HCEC 1CT (cell line): Measurements from ENCODE around the gene FNDC1.
"Not testable (repeated sequence)": the region's sequence is repeated elsewhere in the genome, so short reads cannot be mapped to it uniquely, and the experiment has no call there.

Experiments used
- DNase-seq: peaks from one replicate; pipeline ENCODE4 v3.0.0-alpha.2; 2017

The FNDC1 gene

DNA sequence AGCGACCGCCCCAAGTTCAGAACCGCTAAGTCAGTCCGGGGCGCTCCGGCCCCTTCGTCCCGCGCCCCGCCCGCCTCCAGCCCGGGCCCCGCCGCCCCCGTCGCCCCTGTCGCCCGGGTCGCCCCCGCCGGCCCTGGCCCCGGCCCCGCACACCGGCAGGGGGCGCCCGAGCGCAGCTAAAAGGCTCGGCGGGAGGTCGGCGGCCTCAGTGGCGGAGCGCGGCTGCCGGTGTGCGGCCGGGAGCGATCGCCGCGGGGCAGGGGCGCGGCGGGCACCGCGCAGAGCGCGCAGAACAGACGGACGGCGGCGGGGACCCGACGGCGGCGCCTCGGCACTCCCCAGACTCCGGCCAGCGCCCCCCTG lies at the start of gene FNDC1:
TSS of gene FNDC1 (plus strand) at position 208 of the 363 bp plus-strand sequence. CDS start 197 bp downstream, outside the sequence.
- DNase-seq, result no peak

DNA sequence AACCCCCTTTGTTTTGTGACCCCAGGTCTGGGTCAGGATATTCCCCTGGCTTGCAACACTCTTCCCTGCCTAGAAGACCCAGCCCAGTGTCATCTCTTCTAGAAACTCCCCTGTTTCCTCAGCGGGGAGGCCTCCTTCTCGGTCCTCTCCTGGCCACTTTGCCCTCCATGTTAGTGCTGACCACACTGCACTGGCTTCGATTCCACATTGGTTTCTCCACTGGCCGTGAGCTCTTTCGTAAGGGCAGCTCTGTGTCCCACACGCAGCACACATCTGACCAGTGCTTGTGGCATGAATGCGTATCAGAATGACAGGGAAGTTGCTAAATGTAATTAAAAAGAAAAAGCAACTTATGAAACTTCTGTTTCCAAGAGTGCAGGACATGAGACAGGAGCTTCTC lies 49.4 kb upstream of the FNDC1 start:
- no peak for DNase-seq

DNA sequence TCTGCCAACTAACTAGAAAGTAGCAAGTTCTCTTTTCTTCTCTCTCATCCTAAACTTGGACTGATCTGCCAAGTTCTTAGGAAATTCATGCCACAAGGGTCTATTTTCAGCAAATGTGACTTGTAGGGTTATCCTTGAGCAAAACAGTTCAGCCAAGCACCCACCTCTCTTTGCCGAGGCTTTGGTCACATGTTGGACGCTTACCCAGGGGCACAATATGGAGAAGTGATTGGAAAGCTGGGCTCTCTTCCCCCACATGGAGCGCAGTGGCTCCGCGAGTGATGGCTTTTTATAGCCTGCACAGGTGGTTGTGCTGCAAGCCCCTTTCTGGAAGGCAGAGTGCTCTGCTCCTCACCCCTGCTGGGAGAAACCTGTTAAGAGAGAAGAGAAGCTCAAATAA lies 47.7 kb upstream of the FNDC1 start:
- no peak for DNase-seq

- no peak for DNase-seq
These were observed 46.7 kb upstream of the FNDC1 start for GRCh38 chr6:159122453-159122852.

DNA sequence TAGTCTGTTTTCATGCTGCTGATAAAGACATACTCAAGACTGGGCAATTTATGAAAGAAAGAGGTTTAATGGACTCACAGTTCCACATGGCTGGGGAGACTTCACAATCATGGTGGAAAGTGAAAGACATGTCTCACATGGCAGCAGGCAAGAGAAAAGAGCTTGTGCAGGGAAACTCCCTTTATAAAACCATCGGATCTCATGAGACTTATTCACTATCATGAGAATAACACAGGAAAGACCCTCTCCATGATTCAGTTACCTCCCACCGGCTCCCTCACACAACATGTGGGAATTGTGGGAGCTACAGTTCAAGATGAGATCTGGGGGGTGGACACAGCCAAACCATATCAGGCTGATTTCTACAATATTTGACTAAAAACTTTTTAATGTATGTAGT lies 45.4 kb upstream of the FNDC1 start:
- not testable (repeated sequence) for DNase-seq

DNA sequence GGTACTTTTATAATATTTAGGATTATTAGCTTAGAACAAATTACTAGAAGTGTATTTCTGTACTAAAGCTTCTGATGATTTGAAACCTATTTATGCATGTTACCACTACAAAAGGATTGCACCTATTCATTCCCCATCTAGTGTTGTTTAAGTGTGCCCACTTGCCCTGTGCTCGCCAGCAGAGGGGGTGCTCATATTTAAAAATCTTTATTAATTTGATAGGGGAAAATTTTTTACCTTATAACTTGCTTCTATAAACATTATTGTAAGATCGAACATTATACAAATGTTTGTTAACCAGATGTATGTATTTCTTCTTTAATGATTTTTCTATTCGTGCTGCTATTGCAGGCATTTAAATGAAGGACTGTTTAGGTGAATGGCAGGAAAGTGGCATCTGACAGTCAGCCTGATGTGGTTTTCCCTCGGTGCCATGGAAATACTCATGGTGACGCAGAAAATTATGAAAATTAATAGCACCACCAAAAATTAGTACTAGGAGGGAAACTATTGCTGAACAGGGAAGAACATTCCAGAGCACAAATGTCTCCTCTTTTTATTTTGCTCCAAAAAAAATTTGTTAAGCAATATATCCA lies 44.1 kb upstream of the FNDC1 start:
- no peak for DNase-seq

GRCh38 chr6:159125951-159126352 lies 43.2 kb upstream of the FNDC1 start:
- no peak for DNase-seq

DNA sequence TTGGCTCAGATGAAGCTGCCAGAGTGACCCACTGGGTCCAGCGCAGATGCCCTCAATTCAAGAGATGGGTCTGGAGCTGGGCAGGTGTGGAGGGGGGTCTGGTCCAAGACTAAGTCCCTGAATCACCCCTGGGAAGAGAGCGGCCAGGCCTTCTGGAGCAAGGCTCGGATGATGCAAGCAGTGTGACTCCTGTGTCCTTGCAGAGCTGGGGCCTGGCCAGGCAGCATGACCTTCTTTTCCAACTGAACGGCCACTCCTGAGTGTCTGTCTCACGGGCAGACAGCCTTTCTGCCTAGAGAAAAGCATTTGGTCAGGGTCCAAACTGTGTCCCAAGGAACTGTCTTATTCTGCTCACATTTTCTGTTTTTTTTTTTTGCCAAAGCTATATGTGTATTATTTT lies 42.6 kb upstream of the FNDC1 start:
- no peak for DNase-seq

DNA sequence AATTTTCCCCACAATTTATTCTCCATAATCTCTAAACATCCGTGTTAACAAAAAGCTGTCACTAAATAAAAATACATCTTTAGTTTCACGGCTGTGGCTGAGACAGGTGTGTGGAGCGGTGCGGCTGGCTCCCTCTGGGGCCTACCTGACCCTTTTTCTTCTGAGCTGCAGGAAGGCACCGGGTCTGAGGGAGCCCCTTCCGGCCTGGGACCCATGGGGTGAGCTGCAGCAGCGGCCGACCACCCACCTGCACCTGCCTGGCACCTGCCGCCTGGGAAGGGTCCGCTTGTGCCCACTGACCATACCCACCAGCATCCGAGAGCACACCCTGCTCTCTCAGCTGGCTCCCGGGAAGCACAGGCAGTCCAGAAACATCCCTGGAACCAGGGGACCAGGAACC lies 41.5 kb upstream of the FNDC1 start:
- no peak for DNase-seq

- DNase-seq, result no peak
These were observed 40.2 kb upstream of the FNDC1 start for GRCh38 chr6:159128978-159129377.

DNA sequence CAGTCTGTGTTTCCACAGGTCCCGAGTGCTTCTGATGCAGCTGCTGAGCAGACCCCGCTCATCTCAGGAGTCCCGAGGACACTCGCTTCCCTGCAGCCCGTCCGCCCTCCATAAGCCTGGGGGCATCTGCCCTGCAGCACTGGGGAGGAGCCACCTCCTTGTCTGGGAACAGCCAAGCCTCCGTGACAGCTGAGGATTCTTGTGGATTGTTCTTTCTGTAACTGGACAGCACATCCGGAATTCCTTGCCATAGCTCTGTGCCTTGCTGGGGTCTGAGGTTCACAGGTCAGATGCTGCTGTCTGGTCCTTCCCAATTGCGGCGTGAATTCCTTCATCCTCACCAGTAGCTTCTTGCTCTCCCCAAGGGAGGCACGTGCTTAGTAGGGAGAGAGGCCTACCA lies 38.4 kb upstream of the FNDC1 start:
- no peak for DNase-seq

DNA sequence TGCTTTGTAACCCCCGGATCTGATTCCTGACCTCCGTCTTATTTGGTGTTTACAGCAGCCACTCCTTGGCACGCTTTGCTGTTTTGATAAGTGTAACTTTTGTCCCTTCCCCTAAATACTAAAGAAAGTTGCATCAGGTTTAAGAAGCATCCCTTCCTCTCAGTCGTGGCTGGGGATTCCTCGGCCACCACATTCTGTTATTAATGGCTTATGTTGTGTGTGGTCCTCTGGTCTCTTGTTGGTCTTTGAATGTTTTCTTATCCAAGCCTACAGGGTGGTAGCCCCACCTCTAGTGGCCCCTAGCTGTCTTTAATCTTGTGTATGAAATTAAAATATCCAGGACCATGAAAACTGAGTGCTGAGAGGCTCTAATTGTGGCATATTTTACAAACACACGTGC lies 37.5 kb upstream of the FNDC1 start:
- DNase-seq, result no peak

DNA sequence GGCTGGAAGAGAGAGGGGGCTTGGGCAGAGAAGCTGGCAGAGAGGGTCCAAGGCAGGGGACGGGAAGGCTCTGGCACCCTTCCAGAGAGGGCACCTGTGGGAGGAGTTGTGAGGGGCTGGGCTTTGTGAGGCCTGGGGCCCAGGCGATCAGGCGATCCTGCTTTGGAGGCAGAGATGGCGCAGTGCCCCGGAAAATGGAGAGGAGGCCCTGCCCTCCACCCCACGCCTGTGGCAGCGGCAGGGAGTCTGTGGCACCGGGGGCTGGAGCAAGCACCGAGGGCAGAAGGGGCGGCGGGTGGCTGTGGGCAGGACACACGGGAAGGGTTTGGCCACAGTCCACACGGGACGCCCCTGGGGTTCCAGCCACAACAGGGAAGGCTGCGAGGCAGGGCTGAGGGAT lies 36.5 kb upstream of the FNDC1 start:
- DNase-seq, result no peak

- peak; percentile 44 for DNase-seq
These were observed 34.4 kb upstream of the FNDC1 start for GRCh38 chr6:159134701-159135364.

DNA sequence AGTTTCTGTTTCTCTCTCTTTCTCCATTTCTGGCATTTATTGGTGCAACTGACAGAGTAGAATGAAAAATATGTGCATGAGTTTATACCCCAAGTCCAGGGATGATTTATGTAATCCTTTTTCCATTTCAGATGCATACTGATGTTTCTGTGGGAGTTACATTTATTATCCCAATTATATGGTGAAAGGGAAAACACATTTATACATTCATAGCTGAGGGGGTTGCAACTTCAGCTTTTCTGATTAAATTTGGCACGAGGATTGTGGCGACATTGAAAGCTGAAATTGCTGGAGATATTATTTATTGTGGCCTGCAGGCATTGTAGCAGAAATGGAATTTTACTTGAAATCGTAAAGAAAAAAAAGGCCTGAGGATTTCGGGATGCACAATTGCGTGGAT lies 31.5 kb upstream of the FNDC1 start:
- no peak for DNase-seq

DNA sequence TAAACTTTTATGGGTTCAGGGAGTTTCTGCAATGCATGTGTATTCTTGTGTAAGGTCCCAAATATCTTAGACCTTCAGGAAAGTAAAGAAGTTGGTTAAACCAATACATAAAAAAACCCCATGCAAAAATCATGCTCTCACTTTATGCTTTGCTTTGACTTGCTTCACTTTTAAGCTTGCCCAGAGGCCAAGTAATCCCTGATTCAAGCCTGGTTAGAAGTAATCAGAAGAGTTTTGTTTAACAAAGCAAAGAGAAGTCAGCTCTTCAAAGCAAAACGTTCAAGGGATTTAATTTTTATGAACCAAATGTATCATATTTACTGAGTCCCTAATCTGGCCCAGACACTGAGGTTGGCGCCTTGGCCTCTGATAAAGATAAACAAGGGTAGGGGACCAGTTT lies 26.7 kb upstream of the FNDC1 start:
- no peak for DNase-seq

GRCh38 chr6:159148641-159149040 lies 20.6 kb upstream of the FNDC1 start:
- no peak for DNase-seq

GRCh38 chr6:159149641-159150040 lies 19.6 kb upstream of the FNDC1 start:
- no peak for DNase-seq

- DNase-seq, result peak; percentile 30
These were observed 17.8 kb upstream of the FNDC1 start for GRCh38 chr6:159151266-159151855.

- no peak for DNase-seq
These were observed 17.2 kb upstream of the FNDC1 start for GRCh38 chr6:159152041-159152440.

GRCh38 chr6:159152782-159153181 lies 16.4 kb upstream of the FNDC1 start:
- DNase-seq, result no peak

DNA sequence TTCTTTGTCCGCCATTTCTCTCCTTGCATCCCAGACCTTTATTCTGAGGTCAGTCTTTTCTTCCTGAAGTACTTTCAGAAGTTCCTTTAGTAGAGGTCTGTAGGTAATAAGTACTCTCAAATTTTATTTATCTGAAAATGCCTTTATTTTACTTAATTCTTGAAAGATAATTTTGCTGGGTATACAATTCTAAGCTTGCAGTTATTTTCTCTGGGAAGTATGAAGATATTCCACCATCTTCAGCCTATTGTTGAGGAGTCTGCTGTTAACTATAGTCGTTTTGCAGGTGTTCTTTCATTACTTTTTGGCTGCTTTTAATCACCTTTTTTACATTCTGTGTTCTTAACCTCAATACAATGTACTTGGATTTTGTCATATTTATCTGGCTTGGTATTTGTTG lies 13.5 kb upstream of the FNDC1 start:
- no peak for DNase-seq

- no peak for DNase-seq
These were observed 13.1 kb upstream of the FNDC1 start for GRCh38 chr6:159156089-159156488.

GRCh38 chr6:159157431-159157830 lies 11.8 kb upstream of the FNDC1 start:
- DNase-seq, result no peak

DNA sequence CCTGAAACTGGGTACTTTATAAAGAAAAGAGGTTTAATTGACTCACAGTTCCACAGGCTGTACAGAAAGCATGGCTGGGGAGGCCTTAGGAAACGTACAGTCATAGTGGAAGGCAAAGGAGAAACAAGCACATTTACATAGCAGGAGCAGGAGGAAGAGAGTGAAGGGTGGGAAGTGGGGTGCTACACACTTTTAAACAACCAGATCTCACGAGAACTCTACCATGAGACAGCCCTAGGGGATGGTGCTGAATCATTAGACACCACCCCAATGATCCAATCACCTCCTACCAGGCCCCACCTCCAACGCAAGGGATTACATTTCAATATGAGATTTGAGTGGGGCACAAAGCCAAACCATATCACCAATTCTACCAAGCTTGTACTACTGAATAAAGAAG lies 7.4 kb upstream of the FNDC1 start:
- DNase-seq, result no peak
